Measurements from ENCODE around the gene RNASEH2A. TPM values are rescaled to one million over a fixed set of nuclear protein-coding genes. Genes with fewer than 3 reads are reported as not detected.

Gene RNASEH2A
- total RNA-seq, 3 donors from 2014 or later (not counting 1 experiment from before 2014, with no cell fraction given), result 6.6 to 8.7 (median 7.4) TPM

DNA sequence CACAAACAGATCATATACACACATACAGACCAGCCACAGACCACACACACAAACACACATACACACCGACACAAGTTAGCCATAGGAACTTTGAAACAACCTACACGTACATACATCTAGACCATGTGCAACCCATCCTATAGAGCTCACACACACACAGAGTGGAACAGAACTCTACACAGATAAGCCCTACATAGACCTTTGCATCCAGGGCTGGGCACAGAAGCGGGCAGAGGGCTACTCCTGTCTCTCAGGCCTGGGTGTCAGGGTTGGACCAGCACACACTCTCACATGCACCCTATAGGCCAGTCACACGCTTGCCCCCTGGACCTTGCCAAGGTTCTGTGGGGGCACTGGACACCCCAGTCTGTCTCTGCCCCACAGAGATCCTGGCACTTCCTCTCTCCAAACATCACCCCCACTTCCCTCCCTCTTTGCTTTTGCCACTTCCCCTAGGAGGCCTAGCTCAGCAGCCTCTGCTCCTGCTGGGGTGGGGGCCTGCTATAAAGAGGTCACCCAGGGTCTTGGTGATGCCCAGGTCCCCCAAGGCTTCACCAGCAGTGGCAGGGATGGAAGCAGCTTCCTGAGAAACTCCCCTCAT lies 20.9 kb upstream of the RNASEH2A start:
- Histone ChIP-seq H3K4me3 (ENCODE audit: low read length) (no peak overlapping the region), H3K27me3 (ENCODE audit: control insufficient read depth, insufficient read depth, low read length) (no peaks in the 10 kb centered on the region), H3K27ac (ENCODE audit: low read length) (peak overlapping the region; percentile 98), H3K36me3 (ENCODE audit: control insufficient read depth, insufficient read depth, low read length) (no peaks in the 10 kb centered on the region), H3K9me3 (ENCODE audit: control insufficient read depth, insufficient read depth, low read length) (no peaks in the 10 kb centered on the region), H3K4me1 (ENCODE audit: control insufficient read depth, insufficient read depth, low read length) (peaks cover 76% of the 10 kb centered on the region)
- intact Hi-C loops (cut with micrococcal nuclease), result loop anchor here (5.0 to 10.0 kb wide), 2 partner anchors 259 to 317 kb away; partner anchors contain the start of gene LYL1
- no peaks in the 10 kb centered on the region for H3K36me3 Mint-ChIP-seq
- WGBS (ENCODE audit: insufficient coverage), result 45% methylated on average over 4 of the region's 4 CpGs
- no peak overlapping the region for H3K4me3 Mint-ChIP-seq
- peaks cover 14 to 26% of the 10 kb centered on the region in 2 donors for H3K4me1 Mint-ChIP-seq
- TF ChIP-seq, protein P1, sequence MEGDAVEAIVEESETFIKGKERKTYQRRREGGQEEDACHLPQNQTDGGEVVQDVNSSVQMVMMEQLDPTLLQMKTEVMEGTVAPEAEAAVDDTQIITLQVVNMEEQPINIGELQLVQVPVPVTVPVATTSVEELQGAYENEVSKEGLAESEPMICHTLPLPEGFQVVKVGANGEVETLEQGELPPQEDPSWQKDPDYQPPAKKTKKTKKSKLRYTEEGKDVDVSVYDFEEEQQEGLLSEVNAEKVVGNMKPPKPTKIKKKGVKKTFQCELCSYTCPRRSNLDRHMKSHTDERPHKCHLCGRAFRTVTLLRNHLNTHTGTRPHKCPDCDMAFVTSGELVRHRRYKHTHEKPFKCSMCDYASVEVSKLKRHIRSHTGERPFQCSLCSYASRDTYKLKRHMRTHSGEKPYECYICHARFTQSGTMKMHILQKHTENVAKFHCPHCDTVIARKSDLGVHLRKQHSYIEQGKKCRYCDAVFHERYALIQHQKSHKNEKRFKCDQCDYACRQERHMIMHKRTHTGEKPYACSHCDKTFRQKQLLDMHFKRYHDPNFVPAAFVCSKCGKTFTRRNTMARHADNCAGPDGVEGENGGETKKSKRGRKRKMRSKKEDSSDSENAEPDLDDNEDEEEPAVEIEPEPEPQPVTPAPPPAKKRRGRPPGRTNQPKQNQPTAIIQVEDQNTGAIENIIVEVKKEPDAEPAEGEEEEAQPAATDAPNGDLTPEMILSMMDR (IDR thresholded peaks at IDR 0.05), result no peak
- DNase-seq, result peak in 1 of 2 donors; percentile 49
- H3K9me3 Mint-ChIP-seq, result no peaks in the 10 kb centered on the region
- H3K27ac Mint-ChIP-seq, result no peak overlapping the region
- no peak for ATAC-seq
- H3K27me3 Mint-ChIP-seq (ENCODE audit: low read depth in 2 of 2), result no peaks in the 10 kb centered on the region

DNA sequence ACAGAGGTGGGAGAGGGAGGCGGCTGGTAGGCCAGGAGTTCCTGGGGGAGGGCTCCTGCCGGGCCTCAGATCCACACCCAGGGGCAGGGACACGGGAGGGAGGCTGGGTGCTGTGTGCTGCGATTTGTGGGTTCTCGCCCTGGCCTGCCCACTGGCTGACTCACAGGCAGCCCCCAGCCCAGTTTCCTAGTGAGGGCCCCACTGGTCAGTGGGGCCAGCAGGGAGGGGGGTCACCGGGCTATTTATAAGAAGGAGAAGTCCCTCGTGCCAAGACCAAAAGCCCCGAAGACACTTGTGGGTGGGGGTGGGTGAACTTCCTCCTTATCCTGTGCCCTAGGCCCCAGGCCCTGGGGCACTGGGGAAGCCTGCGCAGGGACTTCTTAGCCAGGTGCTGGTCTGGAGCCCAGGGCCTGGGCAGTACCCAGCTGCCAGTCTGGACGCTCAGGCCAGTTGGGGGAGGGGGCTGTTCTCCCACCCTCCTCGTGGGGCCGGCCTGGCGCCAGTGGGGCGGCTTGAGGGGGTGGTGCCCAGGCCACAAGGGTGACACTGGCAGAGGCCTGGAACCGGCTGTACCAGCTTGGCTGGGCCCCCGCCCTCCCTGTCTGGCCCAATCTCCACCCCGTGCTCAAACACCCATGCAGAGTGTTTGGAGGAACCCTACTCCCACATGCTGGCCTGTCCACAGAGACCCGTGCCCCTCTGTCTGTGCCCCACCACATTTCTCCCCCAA lies 20.1 kb upstream of the RNASEH2A start:
- intact Hi-C loops (cut with micrococcal nuclease), result loop anchor here (5.0 to 10.0 kb wide), 2 partner anchors 258 to 316 kb away; partner anchors contain the start of gene LYL1
- H3K36me3 ChIP-seq (ENCODE audit: control insufficient read depth, insufficient read depth, low read length), result no peaks in the 10 kb centered on the region
- H3K9me3 ChIP-seq (ENCODE audit: control insufficient read depth, insufficient read depth, low read length), result no peaks in the 10 kb centered on the region
- Mint-ChIP-seq H3K27me3 (ENCODE audit: low read depth in 2 of 2) (no peaks in the 10 kb centered on the region), H3K36me3 (no peaks in the 10 kb centered on the region), H3K4me1 (peaks cover 22 to 33% of the 10 kb centered on the region in 2 donors), H3K9me3 (no peaks in the 10 kb centered on the region), H3K4me3 (no peak overlapping the region), H3K27ac (no peak overlapping the region)
- 30% methylated on average over 17 of the region's 18 CpGs for whole genome bisulfite sequencing (ENCODE audit: insufficient coverage)
- peak overlapping the region; percentile 98 for H3K27ac ChIP-seq (ENCODE audit: low read length)
- no peaks in the 10 kb centered on the region for H3K27me3 ChIP-seq (ENCODE audit: control insufficient read depth, insufficient read depth, low read length)
- DNase-seq (peak in 1 of 2 donors; percentile 52), ATAC-seq (no peak)
- TF ChIP-seq, protein P1 (IDR thresholded peaks at IDR 0.05), result no peak
- peaks cover 81% of the 10 kb centered on the region for H3K4me1 ChIP-seq (ENCODE audit: control insufficient read depth, insufficient read depth, low read length)
- H3K4me3 ChIP-seq (ENCODE audit: low read length), result no peak overlapping the region

DNA sequence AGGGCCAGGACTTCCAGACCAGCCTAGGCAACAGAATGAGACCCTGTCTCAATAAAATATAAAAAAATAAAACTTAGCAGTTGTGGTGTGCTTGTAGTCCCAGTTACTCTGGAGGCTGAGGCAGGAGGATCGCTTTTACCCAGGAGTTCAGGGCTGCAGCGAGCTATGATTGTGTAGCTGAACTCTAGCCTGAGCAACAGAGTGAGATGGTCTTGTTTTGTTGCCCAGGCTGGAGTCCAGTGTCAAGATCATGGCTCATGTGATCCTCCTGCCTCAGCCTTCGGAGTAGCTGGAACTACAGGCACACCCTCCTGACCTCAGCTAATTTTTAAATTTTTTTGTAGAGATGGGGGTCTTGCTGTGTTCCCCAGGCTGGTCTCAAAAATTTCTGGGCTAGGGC lies 19.4 kb upstream of the RNASEH2A start:
- Histone ChIP-seq H3K4me3 (ENCODE audit: low read length) (no peak overlapping the region), H3K4me1 (ENCODE audit: control insufficient read depth, insufficient read depth, low read length) (peaks cover 75% of the 10 kb centered on the region), H3K27ac (ENCODE audit: low read length) (peak overlapping the region; percentile 98), H3K27me3 (ENCODE audit: control insufficient read depth, insufficient read depth, low read length) (no peaks in the 10 kb centered on the region), H3K9me3 (ENCODE audit: control insufficient read depth, insufficient read depth, low read length) (no peaks in the 10 kb centered on the region), H3K36me3 (ENCODE audit: control insufficient read depth, insufficient read depth, low read length) (no peaks in the 10 kb centered on the region)
- 100% methylated on average over 3 of the region's 3 CpGs for WGBS (ENCODE audit: insufficient coverage)
- TF ChIP-seq, protein P1 (IDR thresholded peaks at IDR 0.05), result no peak
- Mint-ChIP-seq H3K36me3 (no peaks in the 10 kb centered on the region), H3K4me3 (no peak overlapping the region), H3K9me3 (no peaks in the 10 kb centered on the region), H3K27ac (no peak overlapping the region), H3K4me1 (peaks cover 21 to 30% of the 10 kb centered on the region in 2 donors), H3K27me3 (ENCODE audit: low read depth in 2 of 2) (no peaks in the 10 kb centered on the region)
- intact Hi-C loops (cut with micrococcal nuclease), result loop anchor here (5.0 to 10.0 kb wide), 2 partner anchors 258 to 315 kb away; partner anchors contain the start of gene LYL1
- peak in 1 of 2 donors; percentile 9 for DNase-seq
- ATAC-seq, result no peak

Measured in natural killer cell (primary cell).